ENCODE data around the gene BCAM.

The BCAM gene

DNA sequence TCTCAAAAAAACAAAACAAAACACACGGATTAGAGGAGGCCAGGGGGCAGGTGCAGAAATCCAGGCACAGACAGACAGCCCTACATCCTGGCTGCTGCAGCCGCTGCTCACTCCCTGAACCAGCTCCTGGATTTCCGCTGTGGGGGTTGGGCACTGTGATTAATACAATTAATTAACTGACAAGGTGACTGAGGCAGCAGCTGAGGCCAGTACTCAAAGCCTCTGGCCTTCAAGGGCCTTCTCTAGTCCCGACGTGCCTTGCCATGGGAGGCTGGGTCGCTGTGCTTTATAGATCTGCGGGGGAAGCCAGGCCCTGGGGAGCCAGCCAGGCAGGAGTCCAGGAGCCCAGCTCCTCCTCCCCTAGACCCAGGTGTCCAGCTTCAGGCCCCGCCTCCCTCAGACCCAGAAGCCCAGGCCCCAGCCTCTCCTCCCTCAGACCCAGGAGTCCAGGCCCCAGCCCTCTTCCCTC lies 41.8 kb downstream of the BCAM start:
- no peak overlapping the region for H3K4me2 ChIP-seq (ENCODE audit: low read length)
- H3K79me2 ChIP-seq (ENCODE audit: insufficient read depth, low read length) = no peaks in the 10 kb centered on the region
- no peak overlapping the region for H2AFZ ChIP-seq (ENCODE audit: low read length)
- no peaks in the 10 kb centered on the region for H3K36me3 ChIP-seq (ENCODE audit: insufficient read depth, low read length)
- no peak overlapping the region for H3K4me3 ChIP-seq (ENCODE audit: low read depth, low read length, poor library complexity, severe bottlenecking)
- no peak for TF ChIP-seq EZH2 (IDR thresholded peaks at IDR 0.05; ENCODE audit: borderline replicate concordance, low read length)
- TF ChIP-seq, protein P1, sequence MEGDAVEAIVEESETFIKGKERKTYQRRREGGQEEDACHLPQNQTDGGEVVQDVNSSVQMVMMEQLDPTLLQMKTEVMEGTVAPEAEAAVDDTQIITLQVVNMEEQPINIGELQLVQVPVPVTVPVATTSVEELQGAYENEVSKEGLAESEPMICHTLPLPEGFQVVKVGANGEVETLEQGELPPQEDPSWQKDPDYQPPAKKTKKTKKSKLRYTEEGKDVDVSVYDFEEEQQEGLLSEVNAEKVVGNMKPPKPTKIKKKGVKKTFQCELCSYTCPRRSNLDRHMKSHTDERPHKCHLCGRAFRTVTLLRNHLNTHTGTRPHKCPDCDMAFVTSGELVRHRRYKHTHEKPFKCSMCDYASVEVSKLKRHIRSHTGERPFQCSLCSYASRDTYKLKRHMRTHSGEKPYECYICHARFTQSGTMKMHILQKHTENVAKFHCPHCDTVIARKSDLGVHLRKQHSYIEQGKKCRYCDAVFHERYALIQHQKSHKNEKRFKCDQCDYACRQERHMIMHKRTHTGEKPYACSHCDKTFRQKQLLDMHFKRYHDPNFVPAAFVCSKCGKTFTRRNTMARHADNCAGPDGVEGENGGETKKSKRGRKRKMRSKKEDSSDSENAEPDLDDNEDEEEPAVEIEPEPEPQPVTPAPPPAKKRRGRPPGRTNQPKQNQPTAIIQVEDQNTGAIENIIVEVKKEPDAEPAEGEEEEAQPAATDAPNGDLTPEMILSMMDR (IDR thresholded peaks at IDR 0.05; ENCODE audit: low read length) = no peak
- no peaks in the 10 kb centered on the region for H3K4me1 ChIP-seq (ENCODE audit: insufficient read depth, low read length, severe bottlenecking)
- H3K9me2 ChIP-seq (ENCODE audit: low read depth, low read length) = no peaks in the 10 kb centered on the region
- no peak overlapping the region for H3K27ac ChIP-seq (ENCODE audit: low read depth, low read length, poor library complexity, severe bottlenecking)
- no peaks in the 10 kb centered on the region for H3K9me3 ChIP-seq (ENCODE audit: low read length)
- H3F3A ChIP-seq (ENCODE audit: insufficient read depth, low read length) = no peaks in the 10 kb centered on the region
- no peaks in the 10 kb centered on the region for H4K20me1 ChIP-seq (ENCODE audit: insufficient read depth, low read length)
- no peak overlapping the region for H3K9ac ChIP-seq (ENCODE audit: low read length)
- no peaks in the 10 kb centered on the region; the same call in 1 of the 2 replicates for H3K27me3 ChIP-seq (ENCODE audit: insufficient read depth, low read length)

DNA sequence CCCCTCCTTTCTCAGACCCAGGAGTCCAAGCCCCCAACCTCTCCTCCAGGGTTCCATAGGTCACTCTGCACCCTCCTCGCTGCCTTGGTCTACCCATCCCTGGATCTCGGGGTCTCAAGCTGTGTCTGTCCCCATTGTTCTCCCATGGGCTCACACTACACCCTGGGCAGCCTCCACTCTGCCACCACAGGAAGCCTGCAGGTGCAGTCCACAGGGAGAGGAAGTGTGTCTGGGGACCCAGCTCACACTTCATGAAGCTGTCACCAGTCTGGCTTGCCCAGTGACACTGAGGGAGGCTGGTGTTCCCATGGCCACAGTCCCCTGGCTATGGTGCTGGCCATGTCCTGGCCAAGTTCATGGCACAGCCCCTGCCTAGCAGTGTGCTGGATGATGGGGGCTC lies 42.5 kb downstream of the BCAM start:
- no peaks in the 10 kb centered on the region for H3K9me3 ChIP-seq (ENCODE audit: low read length)
- H3K4me1 ChIP-seq (ENCODE audit: insufficient read depth, low read length, severe bottlenecking) = no peaks in the 10 kb centered on the region
- no peak overlapping the region for H3K9ac ChIP-seq (ENCODE audit: low read length)
- no peak overlapping the region for H3K27ac ChIP-seq (ENCODE audit: low read depth, low read length, poor library complexity, severe bottlenecking)
- no peaks in the 10 kb centered on the region; the same call in 1 of the 2 replicates for H3K27me3 ChIP-seq (ENCODE audit: insufficient read depth, low read length)
- no peaks in the 10 kb centered on the region for H3K9me2 ChIP-seq (ENCODE audit: low read depth, low read length)
- H2AFZ ChIP-seq (ENCODE audit: low read length) = no peak overlapping the region
- H3K79me2 ChIP-seq (ENCODE audit: insufficient read depth, low read length) = no peaks in the 10 kb centered on the region
- no peaks in the 10 kb centered on the region for H3F3A ChIP-seq (ENCODE audit: insufficient read depth, low read length)
- H3K4me3 ChIP-seq (ENCODE audit: low read depth, low read length, poor library complexity, severe bottlenecking) = no peak overlapping the region
- H4K20me1 ChIP-seq (ENCODE audit: insufficient read depth, low read length) = no peaks in the 10 kb centered on the region
- no peaks in the 10 kb centered on the region for H3K36me3 ChIP-seq (ENCODE audit: insufficient read depth, low read length)
- TF ChIP-seq, protein P1 (IDR thresholded peaks at IDR 0.05; ENCODE audit: low read length) = no peak
- TF ChIP-seq EZH2 (IDR thresholded peaks at IDR 0.05; ENCODE audit: borderline replicate concordance, low read length) = no peak
- no peak overlapping the region for H3K4me2 ChIP-seq (ENCODE audit: low read length)

DNA sequence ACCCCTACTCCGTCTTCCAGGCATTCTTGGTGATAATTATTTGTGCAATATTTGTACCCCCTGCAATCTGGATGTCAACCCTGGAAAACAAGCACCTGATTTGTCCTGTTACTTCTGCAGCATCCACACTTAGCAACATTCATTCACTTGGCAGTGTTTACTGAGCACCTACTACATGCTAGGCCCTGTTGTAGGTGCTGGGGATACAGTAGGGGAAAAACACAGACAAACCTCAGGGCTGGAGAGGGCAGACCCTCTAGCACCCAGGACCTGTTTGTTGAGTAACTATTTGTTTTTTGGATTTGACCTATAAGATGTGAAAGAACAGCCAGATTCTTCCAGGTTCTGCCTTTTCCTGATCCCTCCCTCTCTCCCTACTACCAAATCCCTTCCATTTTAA lies 46.7 kb downstream of the BCAM start:
- H3K27me3 ChIP-seq (ENCODE audit: insufficient read depth, low read length) = no peaks in the 10 kb centered on the region; the same call in 1 of the 2 replicates
- H3K9me2 ChIP-seq (ENCODE audit: low read depth, low read length) = no peaks in the 10 kb centered on the region
- no peak overlapping the region for H3K9ac ChIP-seq (ENCODE audit: low read length)
- no peaks in the 10 kb centered on the region for H4K20me1 ChIP-seq (ENCODE audit: insufficient read depth, low read length)
- H3K4me1 ChIP-seq (ENCODE audit: insufficient read depth, low read length, severe bottlenecking) = no peaks in the 10 kb centered on the region
- H3K4me2 ChIP-seq (ENCODE audit: low read length) = no peak overlapping the region
- no peaks in the 10 kb centered on the region for H3K79me2 ChIP-seq (ENCODE audit: insufficient read depth, low read length)
- H3K36me3 ChIP-seq (ENCODE audit: insufficient read depth, low read length) = no peaks in the 10 kb centered on the region
- no peak overlapping the region for H2AFZ ChIP-seq (ENCODE audit: low read length)
- no peaks in the 10 kb centered on the region for H3F3A ChIP-seq (ENCODE audit: insufficient read depth, low read length)
- H3K27ac ChIP-seq (ENCODE audit: low read depth, low read length, poor library complexity, severe bottlenecking) = no peak overlapping the region
- H3K4me3 ChIP-seq (ENCODE audit: low read depth, low read length, poor library complexity, severe bottlenecking) = no peak overlapping the region
- no peaks in the 10 kb centered on the region for H3K9me3 ChIP-seq (ENCODE audit: low read length)
- TF ChIP-seq, protein P1 (IDR thresholded peaks at IDR 0.05; ENCODE audit: low read length) = no peak
- no peak for TF ChIP-seq EZH2 (IDR thresholded peaks at IDR 0.05; ENCODE audit: borderline replicate concordance, low read length)
